Measurements from ENCODE around the gene MEIG1. TPM values are rescaled to one million over a fixed set of nuclear protein-coding genes. Genes with fewer than 3 reads are reported as not detected.

The MEIG1 gene
- polyA plus RNA-seq, 1 donor from 2014 or later: 2.0 TPM

GRCh38 chr10:14911801-14912200, 47.4 kb upstream of the MEIG1 start:
- Histone ChIP-seq H3K27ac (ENCODE audit: low read length) (no peak overlapping the region), H3K9me3 (ENCODE audit: low read length) (no peaks in the 10 kb centered on the region), H2AFZ (ENCODE audit: low read depth, low read length) (no peak overlapping the region), H3K27me3 (ENCODE audit: insufficient read depth, low read depth, low read length) (no peaks in the 10 kb centered on the region), H3F3A (ENCODE audit: insufficient read depth, low read length, poor library complexity, severe bottlenecking) (no peaks in the 10 kb centered on the region), H3K4me2 (ENCODE audit: low read length) (no peak overlapping the region), H3K4me3 (ENCODE audit: low read length) (no peak overlapping the region), H3K36me3 (ENCODE audit: insufficient read depth, low read length) (peaks cover 13% of the 10 kb centered on the region), H3K9me2 (ENCODE audit: insufficient read depth, low read length) (no peaks in the 10 kb centered on the region), H4K20me1 (ENCODE audit: insufficient read depth) (no peaks in the 10 kb centered on the region), H3K79me2 (replicated peaks; ENCODE audit: insufficient read depth, low read length) (no peaks in the 10 kb centered on the region), H3K9ac (ENCODE audit: low read length) (no peak overlapping the region)
- no peak for TF ChIP-seq TAF1 (IDR thresholded peaks at IDR 0.05; ENCODE audit: low read depth)
- TF ChIP-seq MXI1 (conservative IDR thresholded peaks at IDR 0.05; ENCODE audit: poor library complexity, severe bottlenecking): no peak
- TF ChIP-seq EZH2 (IDR thresholded peaks at IDR 0.05; ENCODE audit: borderline replicate concordance, insufficient read depth, low read length, poor library complexity, severe bottlenecking): no peak
- TF ChIP-seq, protein P1, sequence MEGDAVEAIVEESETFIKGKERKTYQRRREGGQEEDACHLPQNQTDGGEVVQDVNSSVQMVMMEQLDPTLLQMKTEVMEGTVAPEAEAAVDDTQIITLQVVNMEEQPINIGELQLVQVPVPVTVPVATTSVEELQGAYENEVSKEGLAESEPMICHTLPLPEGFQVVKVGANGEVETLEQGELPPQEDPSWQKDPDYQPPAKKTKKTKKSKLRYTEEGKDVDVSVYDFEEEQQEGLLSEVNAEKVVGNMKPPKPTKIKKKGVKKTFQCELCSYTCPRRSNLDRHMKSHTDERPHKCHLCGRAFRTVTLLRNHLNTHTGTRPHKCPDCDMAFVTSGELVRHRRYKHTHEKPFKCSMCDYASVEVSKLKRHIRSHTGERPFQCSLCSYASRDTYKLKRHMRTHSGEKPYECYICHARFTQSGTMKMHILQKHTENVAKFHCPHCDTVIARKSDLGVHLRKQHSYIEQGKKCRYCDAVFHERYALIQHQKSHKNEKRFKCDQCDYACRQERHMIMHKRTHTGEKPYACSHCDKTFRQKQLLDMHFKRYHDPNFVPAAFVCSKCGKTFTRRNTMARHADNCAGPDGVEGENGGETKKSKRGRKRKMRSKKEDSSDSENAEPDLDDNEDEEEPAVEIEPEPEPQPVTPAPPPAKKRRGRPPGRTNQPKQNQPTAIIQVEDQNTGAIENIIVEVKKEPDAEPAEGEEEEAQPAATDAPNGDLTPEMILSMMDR (IDR thresholded peaks at IDR 0.05; ENCODE audit: poor library complexity, severe bottlenecking): no peak
- TF ChIP-seq EP300 (conservative IDR thresholded peaks at IDR 0.05; ENCODE audit: poor library complexity, severe bottlenecking): no peak
- no peak for TF ChIP-seq POLR2AphosphoS5 (IDR thresholded peaks at IDR 0.05)
- TF ChIP-seq SMC3 (conservative IDR thresholded peaks at IDR 0.05; ENCODE audit: poor library complexity): no peak
- TF ChIP-seq RAD21 (conservative IDR thresholded peaks at IDR 0.05): no peak
- no peak for TF ChIP-seq REST (IDR thresholded peaks at IDR 0.05; ENCODE audit: borderline replicate concordance)

GRCh38 chr10:14916600-14916999, 42.6 kb upstream of the MEIG1 start:
- Histone ChIP-seq H3K27ac (ENCODE audit: low read length) (no peak overlapping the region), H3K9me3 (ENCODE audit: low read length) (no peaks in the 10 kb centered on the region), H3K4me3 (ENCODE audit: low read length) (no peak overlapping the region), H3K9ac (ENCODE audit: low read length) (no peak overlapping the region), H3K79me2 (replicated peaks; ENCODE audit: insufficient read depth, low read length) (no peaks in the 10 kb centered on the region), H3K4me2 (ENCODE audit: low read length) (no peak overlapping the region), H3K9me2 (ENCODE audit: insufficient read depth, low read length) (no peaks in the 10 kb centered on the region), H3K27me3 (ENCODE audit: insufficient read depth, low read depth, low read length) (no peaks in the 10 kb centered on the region), H4K20me1 (ENCODE audit: insufficient read depth) (no peaks in the 10 kb centered on the region), H2AFZ (ENCODE audit: low read depth, low read length) (no peak overlapping the region), H3F3A (ENCODE audit: insufficient read depth, low read length, poor library complexity, severe bottlenecking) (no peaks in the 10 kb centered on the region), H3K36me3 (ENCODE audit: insufficient read depth, low read length) (peaks cover 12% of the 10 kb centered on the region)
- TF ChIP-seq SMC3 (conservative IDR thresholded peaks at IDR 0.05; ENCODE audit: poor library complexity) (no peak), RAD21 (conservative IDR thresholded peaks at IDR 0.05) (no peak), REST (IDR thresholded peaks at IDR 0.05; ENCODE audit: borderline replicate concordance) (no peak), EZH2 (IDR thresholded peaks at IDR 0.05; ENCODE audit: borderline replicate concordance, insufficient read depth, low read length, poor library complexity, severe bottlenecking) (no peak), POLR2AphosphoS5 (IDR thresholded peaks at IDR 0.05) (no peak), MXI1 (conservative IDR thresholded peaks at IDR 0.05; ENCODE audit: poor library complexity, severe bottlenecking) (no peak)
- TF ChIP-seq, protein P1 (IDR thresholded peaks at IDR 0.05; ENCODE audit: poor library complexity, severe bottlenecking): no peak
